AG04449 (cell line): Measurements from ENCODE around the gene RNLS.

Experiments used
- CTCF ChIA-PET: fragments of 350-600 bp; formaldehyde crosslinking; extraction: SDS; loops from one replicate; lab custom pipeline; 2021; ENCODE audit warnings: antibody characterized with exemption; lab: Yijun Ruan, JAX
- POLR2A ChIA-PET: fragments of 400-600, 350-600 bp; formaldehyde crosslinking; extraction: SDS; loops from one replicate; lab custom pipeline; 2020; ENCODE audit warnings: antibody characterized with exemption, inconsistent platforms; lab: Yijun Ruan, JAX
- DNase-seq: peaks from one replicate; pipeline ENCODE4 v3.0.0-alpha.2; 2010; ENCODE audit warnings: low read depth, low spot score
- H3K4me3 ChIP-seq: 2 replicates; pipeline ENCODE4 v1.5.1; 2011; ENCODE audit warnings: low read depth, mild to moderate bottlenecking, control low read depth, low read length
- CTCF ChIP-seq: IDR thresholded peaks from one replicate; pipeline ENCODE4 v1.5.1; 2011; ENCODE audit warnings: mild to moderate bottlenecking, moderate library complexity, low read length, control low read depth, inconsistent platforms; ENCODE audit not compliant: insufficient read depth; ENCODE audit errors: missing control alignments

Gene RNLS

DNA sequence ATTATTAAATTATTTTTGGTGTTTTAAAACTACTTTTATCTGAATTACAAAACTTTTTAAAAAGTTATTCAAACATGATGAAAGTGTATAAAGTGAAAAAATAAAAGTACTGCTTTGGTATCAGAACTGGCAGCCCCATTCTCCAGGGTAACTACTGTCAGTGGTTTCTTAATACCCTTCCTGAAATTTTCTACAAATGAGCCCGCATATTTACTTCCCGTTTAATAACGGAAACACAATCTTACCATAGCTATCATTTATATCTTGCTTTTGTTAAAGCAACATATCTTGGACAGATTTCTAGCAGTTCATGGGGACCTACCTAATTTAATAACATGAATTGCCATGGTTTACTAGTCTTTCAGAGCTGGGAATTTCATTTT lies 249.9 kb downstream of the RNLS start:
- H3K4me3 ChIP-seq = no peak overlapping the region
- ChIA-PET POLR2A (no interaction called here), CTCF (no interaction called here)
- no peak for DNase-seq
- TF ChIP-seq CTCF = no peak

DNA sequence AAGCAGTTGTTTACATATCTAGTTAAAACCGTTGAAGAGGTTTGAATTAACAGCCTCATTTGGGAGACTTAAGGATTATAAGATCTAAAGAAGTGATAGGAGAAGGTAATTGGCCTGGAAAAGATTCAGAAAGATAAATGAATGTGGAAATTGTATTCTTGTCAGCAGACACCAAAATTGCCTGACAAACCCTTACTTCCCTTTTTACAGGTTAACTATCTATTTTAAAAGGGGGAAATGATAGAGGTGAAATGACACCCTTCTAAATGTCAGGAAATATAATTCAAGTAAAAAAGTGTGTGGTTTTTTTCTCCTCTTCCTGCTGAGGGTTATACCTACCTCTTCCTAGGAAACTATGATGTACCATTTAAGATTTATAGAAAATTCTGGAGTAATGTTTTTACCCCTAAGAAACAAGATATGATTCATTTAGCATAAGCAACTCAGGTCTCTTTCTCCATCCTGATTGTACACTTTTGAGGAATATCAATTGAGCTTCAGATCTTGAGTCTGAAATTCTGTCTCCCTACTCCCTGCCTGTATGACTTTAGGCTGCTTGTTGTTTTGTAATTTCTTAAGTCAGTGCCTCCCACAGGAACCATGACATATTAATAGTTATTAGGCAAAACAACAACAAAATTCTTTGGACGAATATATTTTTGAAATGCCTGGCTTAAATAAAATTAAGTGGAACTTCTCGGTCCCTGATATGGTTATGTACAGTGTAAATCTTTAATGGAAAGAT lies 250.4 kb downstream of the RNLS start:
- CTCF ChIA-PET = no interaction called here
- POLR2A ChIA-PET = no interaction called here
- no peak for DNase-seq
- TF ChIP-seq CTCF = no peak
- H3K4me3 ChIP-seq = no peak overlapping the region

- no peak overlapping the region for H3K4me3 ChIP-seq
- TF ChIP-seq CTCF = no peak
- ChIA-PET POLR2A (no interaction called here), CTCF (interaction anchor here (1.3 kb wide), 1 partner anchor 235 kb away, joined by 3 read pairs; no protein-coding TSS in a partner anchor)
- DNase-seq = no peak
Observed at GRCh38 chr10:88330174-88330573, 252.9 kb downstream of the RNLS start.

DNA sequence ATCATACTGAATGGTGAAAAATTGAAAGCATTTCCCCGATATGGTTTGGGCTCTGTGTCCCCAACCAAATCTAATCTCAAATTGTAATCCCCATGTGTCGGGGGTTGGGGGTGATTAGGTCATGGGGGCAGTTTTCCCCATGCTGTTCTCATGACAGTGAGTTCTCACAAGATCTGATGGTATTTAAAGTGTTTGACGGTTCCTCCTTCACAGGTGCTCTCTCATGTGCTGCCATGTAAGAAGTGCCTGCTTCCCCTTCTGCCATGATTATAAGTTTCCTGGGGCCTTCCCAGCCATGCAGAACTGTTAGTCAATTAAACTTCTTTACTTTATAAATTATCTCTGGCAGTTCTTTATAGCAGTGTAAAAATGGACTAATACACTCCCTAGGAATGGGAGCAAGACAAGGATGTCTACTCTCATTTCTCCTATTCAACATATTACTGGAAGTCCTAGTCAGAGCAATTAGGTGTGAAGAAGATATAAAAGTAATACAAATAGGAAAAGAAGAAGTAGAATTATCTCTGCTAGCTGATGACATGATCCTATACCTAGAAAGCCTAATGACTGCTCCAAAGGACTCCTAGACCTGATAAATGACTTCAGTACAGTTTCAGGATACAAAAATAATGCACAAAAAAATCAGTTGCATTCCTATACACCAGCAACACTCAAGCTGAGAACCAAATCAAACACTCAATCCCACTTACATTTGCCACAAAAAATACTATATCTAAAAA lies 260.6 kb downstream of the RNLS start:
- TF ChIP-seq CTCF = no peak
- no peak overlapping the region for H3K4me3 ChIP-seq
- DNase-seq = no peak
- ChIA-PET CTCF (no interaction called here), POLR2A (no interaction called here)

- H3K4me3 ChIP-seq = no peak overlapping the region
- no peak for DNase-seq
- no peak for TF ChIP-seq CTCF
- ChIA-PET CTCF (no interaction called here), POLR2A (no interaction called here)
Observed at GRCh38 chr10:88319960-88320517, 263.1 kb downstream of the RNLS start.

DNA sequence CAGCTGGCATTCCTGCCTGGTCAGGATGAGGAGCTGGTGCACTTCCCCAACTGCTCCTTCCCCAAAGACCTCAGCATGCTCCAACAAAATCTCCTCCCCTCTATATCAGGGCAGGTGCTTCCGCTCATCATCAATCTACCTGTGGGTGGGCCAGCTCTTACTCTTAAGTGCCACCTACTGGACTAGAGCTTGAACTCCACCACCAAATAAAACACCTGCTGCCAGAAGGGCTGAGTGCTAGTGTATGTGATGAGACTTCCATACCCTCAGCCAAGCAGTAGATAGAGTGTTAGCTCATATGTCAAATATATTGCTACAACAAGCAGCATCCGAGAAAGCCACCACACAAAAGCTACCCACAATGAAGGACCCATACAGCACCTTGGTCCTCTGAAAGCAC lies 264.3 kb downstream of the RNLS start:
- DNase-seq = no peak
- ChIA-PET POLR2A (no interaction called here), CTCF (interaction anchor here (1.2 kb wide), 1 partner anchor 9 kb away, joined by 3 read pairs; no protein-coding TSS in a partner anchor)
- no peak overlapping the region for H3K4me3 ChIP-seq
- TF ChIP-seq CTCF = no peak
